Endothelial cell of hepatic sinusoid (primary cell): ENCODE data around the gene WNT2.

Experiments
- in situ Hi-C: cut with HindIII; loops from 2 replicates; pipeline ENCODE4 v1.10.0; 2017; ENCODE audit warnings: low sequenced_read_pairs

Gene WNT2

GRCh38 chr7:117312593-117313580, 10.0 kb downstream of the WNT2 start:
- in situ Hi-C loops, result no loop called here

GRCh38 chr7:117308891-117309290, 14.0 kb downstream of the WNT2 start:
- in situ Hi-C loops, result loop anchor here (10.0 kb wide), 1 partner anchor 394 kb away; no protein-coding TSS in a partner anchor

GRCh38 chr7:117302396-117302795, 20.5 kb downstream of the WNT2 start:
- in situ Hi-C loops, result loop anchor here (10.0 kb wide), 1 partner anchor 388 kb away; no protein-coding TSS in a partner anchor

- in situ Hi-C loops, result loop anchor here (10.0 kb wide), 1 partner anchor 386 kb away; no protein-coding TSS in a partner anchor
These were observed 22.4 kb downstream of the WNT2 start for GRCh38 chr7:117300506-117300905.

- in situ Hi-C loops, result no loop called here
These were observed 25.3 kb downstream of the WNT2 start for GRCh38 chr7:117297606-117298005.

GRCh38 chr7:117296066-117296465, 26.8 kb downstream of the WNT2 start:
- in situ Hi-C loops, result no loop called here

- in situ Hi-C loops, result loop anchor here (5.0 kb wide), 1 partner anchor 36 kb away; the partner anchor contains the start of gene WNT2
These were observed 37.0 kb downstream of the WNT2 start for GRCh38 chr7:117285826-117286225.

- in situ Hi-C loops, result loop anchor here (5.0 kb wide), 1 partner anchor 38 kb away; the partner anchor contains the start of gene WNT2
These were observed 38.2 kb downstream of the WNT2 start for GRCh38 chr7:117284692-117285091.

GRCh38 chr7:117283779-117284178, 39.1 kb downstream of the WNT2 start:
- in situ Hi-C loops, result no loop called here

GRCh38 chr7:117283371-117283770, 39.5 kb downstream of the WNT2 start:
- in situ Hi-C loops, result no loop called here

GRCh38 chr7:117282239-117282812, 40.5 kb downstream of the WNT2 start:
- in situ Hi-C loops, result no loop called here

GRCh38 chr7:117281562-117281961, 41.3 kb downstream of the WNT2 start:
- in situ Hi-C loops, result no loop called here

- in situ Hi-C loops, result no loop called here
These were observed 42.8 kb downstream of the WNT2 start for GRCh38 chr7:117279931-117280557.

GRCh38 chr7:117279203-117279602, 43.7 kb downstream of the WNT2 start:
- in situ Hi-C loops, result no loop called here

- in situ Hi-C loops, result no loop called here
These were observed 44.8 kb downstream of the WNT2 start for GRCh38 chr7:117278040-117278439.

- in situ Hi-C loops, result no loop called here
These were observed 45.3 kb downstream of the WNT2 start for GRCh38 chr7:117277576-117277975.

GRCh38 chr7:117274951-117275350, 47.9 kb downstream of the WNT2 start:
- in situ Hi-C loops, result no loop called here

GRCh38 chr7:117273814-117274225, 49.0 kb downstream of the WNT2 start:
- in situ Hi-C loops, result no loop called here

- in situ Hi-C loops, result no loop called here
These were observed 49.5 kb downstream of the WNT2 start for GRCh38 chr7:117273325-117273724.

- in situ Hi-C loops, result no loop called here
These were observed 50.7 kb downstream of the WNT2 start for GRCh38 chr7:117272017-117272759.

- in situ Hi-C loops, result no loop called here
These were observed 51.3 kb downstream of the WNT2 start for GRCh38 chr7:117271566-117271965.
